SK-N-SH (cell line): ENCODE data around the gene ANKRD9. TPM values are rescaled to one million over a fixed set of nuclear protein-coding genes. Genes with fewer than 3 reads are reported as not detected.
A peak's percentile ranks its signal among the peaks of the same experiment; 100 is the strongest.

Experiments
- CTCF ChIA-PET: fragments of 300-600, 350-600 bp; formaldehyde crosslinking; extraction: SDS; loops from one replicate; lab custom pipeline; 2021; lab: Yijun Ruan, JAX
- POLR2A ChIA-PET: fragments of 350-600 bp; sonication (Branson Sonifier 250); formaldehyde crosslinking; extraction: SDS; loops from one replicate; lab custom pipeline; 2020; ENCODE audit warnings: antibody characterized with exemption, inconsistent platforms; lab: Yijun Ruan, JAX
- DNase-seq: peaks from one replicate; pipeline ENCODE4 v3.0.0; 2012
- H2AFZ ChIP-seq: fragments of 200-600 bp; sonication (generic); 2 replicates; pipeline ENCODE4 v1.8.1; 2016; ENCODE audit warnings: antibody characterized with exemption, mild to moderate bottlenecking, low read depth
- H3F3A ChIP-seq: fragments of 200-600 bp; sonication (generic); replicated peaks from 2 replicates; pipeline ENCODE3; 2016; ENCODE audit warnings: antibody characterized with exemption, mild to moderate bottlenecking; ENCODE audit not compliant: insufficient read depth
- H3K27ac ChIP-seq, 2 experiments: fragments of 200-500 bp in 1 of 2; fragments of 200-600 bp in 1 of 2; sonication (Bioruptor generic) in 1 of 2; sonication (generic), shearing (Covaris generic) in 1 of 2; 2 replicates each; pipeline versions ENCODE4 v1.5.1 to v1.6.1; 2014 to 2016; ENCODE audit warnings: low read depth in 2 of 2, inconsistent platforms in 1 of 2, low read length in 1 of 2, mild to moderate bottlenecking in 1 of 2, mixed read lengths in 1 of 2
- H3K27me3 ChIP-seq: fragments of 200-600 bp; sonication (generic), shearing (Covaris generic); 2 replicates; pipeline ENCODE4 v1.6.1; 2016; ENCODE audit warnings: mixed run types; ENCODE audit not compliant: insufficient read depth
- H3K36me3 ChIP-seq, 2 experiments: fragments of 200-500 bp in 1 of 2; fragments of 200-600 bp in 1 of 2; sonication (Bioruptor generic) in 1 of 2; sonication (generic) in 1 of 2; replicated peaks in 1 of 2; 2 replicates each; pipeline versions ENCODE3 to v1.5.1; 2014 to 2016; ENCODE audit warnings: low read length in 1 of 2, mild to moderate bottlenecking in 1 of 2; ENCODE audit not compliant: insufficient read depth in 2 of 2, control insufficient read depth in 1 of 2
- H3K4me1 ChIP-seq, 2 experiments: fragments of 200-500 bp in 1 of 2; fragments of 200-600 bp in 1 of 2; sonication (Bioruptor generic) in 1 of 2; sonication (generic), shearing (Covaris generic) in 1 of 2; 2 replicates each; pipeline versions ENCODE4 v1.5.1 to v1.6.1; 2014 to 2016; ENCODE audit warnings: low read depth in 1 of 2, low read length in 1 of 2, mixed run types in 1 of 2; ENCODE audit not compliant: insufficient read depth in 2 of 2, control insufficient read depth in 1 of 2
- H3K4me2 ChIP-seq: fragments of 200-600 bp; sonication (generic), shearing (Covaris generic); 2 replicates; pipeline ENCODE4 v1.6.1; 2017; ENCODE audit warnings: mixed run types
- H3K4me3 ChIP-seq, 2 experiments: fragments of 200-500 bp in 1 of 2; fragments of 200-600 bp in 1 of 2; sonication (Bioruptor generic) in 1 of 2; sonication (generic), shearing (Covaris generic) in 1 of 2; 2 replicates each; pipeline versions ENCODE4 v1.5.1 to v1.8.1; 2014 to 2016; ENCODE audit warnings: low read depth in 2 of 2, inconsistent platforms in 1 of 2, low read length in 1 of 2, mild to moderate bottlenecking in 1 of 2, mixed read lengths in 1 of 2, moderate library complexity in 1 of 2
- H3K79me2 ChIP-seq: fragments of 200-600 bp; sonication (generic); 2 replicates; pipeline ENCODE4 v1.8.1; 2017; ENCODE audit warnings: mild to moderate bottlenecking; ENCODE audit not compliant: insufficient read depth
- H3K9ac ChIP-seq: fragments of 200-600 bp; sonication (generic); 2 replicates; pipeline ENCODE4 v1.6.1; 2017; ENCODE audit warnings: mixed run types
- H3K9me2 ChIP-seq: fragments of 200-600 bp; sonication (generic); 2 replicates; pipeline ENCODE4 v1.6.1; 2017; ENCODE audit warnings: mixed run types
- H3K9me3 ChIP-seq: fragments of 200-600 bp; sonication (generic); 2 replicates; pipeline ENCODE4 v1.6.1; 2017; ENCODE audit warnings: mixed run types, mild to moderate bottlenecking, moderate library complexity
- H4K20me1 ChIP-seq: fragments of 200-600 bp; sonication (generic); 2 replicates; pipeline ENCODE4 v1.6.1; 2017; ENCODE audit warnings: mild to moderate bottlenecking, mixed run types; ENCODE audit not compliant: insufficient read depth
- CHD2 ChIP-seq: fragments of 150-350 bp; IDR thresholded peaks from 2 replicates; pipeline ENCODE4 v1.6.1; 2018; ENCODE audit warnings: low read length; ENCODE audit not compliant: partially characterized antibody
- FOXJ3 ChIP-seq: sonication (generic); formaldehyde crosslinking; IDR thresholded peaks from 2 replicates; pipeline ENCODE4 v1.5.1; 2020; ENCODE audit warnings: mild to moderate bottlenecking, missing genetic modification reagents
- FOXM1 ChIP-seq: IDR thresholded peaks from 2 replicates; pipeline ENCODE4 v1.4.0; 2012; ENCODE audit warnings: low read depth, mild to moderate bottlenecking
- GABPA ChIP-seq: IDR thresholded peaks from 2 replicates; pipeline ENCODE4 v1.4.0; 2012; ENCODE audit warnings: low read depth, mild to moderate bottlenecking
- GATA2 ChIP-seq: sonication (generic); formaldehyde crosslinking; IDR thresholded peaks from 2 replicates; pipeline ENCODE4 v1.5.0; 2020; ENCODE audit warnings: mild to moderate bottlenecking, missing genetic modification reagents
- MEF2A ChIP-seq: IDR thresholded peaks from 2 replicates; pipeline ENCODE4 v1.4.0; 2012; ENCODE audit warnings: low read depth, borderline replicate concordance
- MXI1 ChIP-seq: IDR thresholded peaks from 2 replicates; pipeline ENCODE4 v1.6.1; 2012; ENCODE audit warnings: mild to moderate bottlenecking, low read depth, low read length, improper control_type of control experiment
- NFIC ChIP-seq: IDR thresholded peaks from 2 replicates; pipeline ENCODE4 v1.4.0; 2012; ENCODE audit warnings: borderline replicate concordance
- POLR2AphosphoS5 ChIP-seq: IDR thresholded peaks from 2 replicates; pipeline ENCODE4 v1.6.1; 2012; ENCODE audit warnings: low read depth, low read length
- RAD21 ChIP-seq: IDR thresholded peaks from 2 replicates; pipeline ENCODE4 v1.6.1; 2012; ENCODE audit warnings: mild to moderate bottlenecking, low read length
- RCOR1 ChIP-seq: fragments of 150-350 bp; IDR thresholded peaks from 2 replicates; pipeline ENCODE4 v1.6.1; 2017; ENCODE audit warnings: antibody characterized with exemption, low read length
- RFX5 ChIP-seq: IDR thresholded peaks from 2 replicates; pipeline ENCODE4 v1.6.1; 2012; ENCODE audit warnings: mild to moderate bottlenecking, improper control_type of control experiment, low read length
- RXRA ChIP-seq: IDR thresholded peaks from 2 replicates; pipeline ENCODE4 v1.4.0; 2012; ENCODE audit warnings: low read depth, mild to moderate bottlenecking, borderline replicate concordance
- SIN3A ChIP-seq: IDR thresholded peaks from 2 replicates; pipeline ENCODE4 v1.6.1; 2012; ENCODE audit warnings: low read depth, mild to moderate bottlenecking, low read length, moderate library complexity, borderline replicate concordance
- SMC3 ChIP-seq: IDR thresholded peaks from 2 replicates; pipeline ENCODE4 v1.6.1; 2012; ENCODE audit warnings: low read depth, low read length, improper control_type of control experiment
- TAF1 ChIP-seq: IDR thresholded peaks from 2 replicates; pipeline ENCODE4 v1.6.1; 2012; ENCODE audit warnings: low read depth, mild to moderate bottlenecking, low read length, moderate library complexity, borderline replicate concordance
- TEAD4 ChIP-seq: IDR thresholded peaks from 2 replicates; pipeline ENCODE4 v1.4.0; 2012; ENCODE audit warnings: mild to moderate bottlenecking, borderline replicate concordance; ENCODE audit not compliant: insufficient read depth
- YY1 ChIP-seq: IDR thresholded peaks from 2 replicates; pipeline ENCODE4 v1.4.0; 2012; ENCODE audit warnings: low read depth, mild to moderate bottlenecking
- WGBS: methylation state at CpG from one replicate; pipeline ENCODE4 v1.1.6; 2017; ENCODE audit warnings: low lambda C conversion rate; 5-methylcytosine and 5-hydroxymethylcytosine counted together
- polyA plus RNA-seq, 3 experiments: library from polyadenylated mRNA; depleted of rRNA; stranded (reverse); fragments of >200 nt; gene quantifications; 2 replicates each; pipeline ENCODE4 v1.2.3, GENCODE V29; 2012
- TF ChIP-seq, protein P1 (sequence below): fragments of 150-350 bp; IDR thresholded peaks from 2 replicates; pipeline ENCODE4 v1.6.1; 2016; ENCODE audit warnings: mild to moderate bottlenecking, low read depth, low read length
- TF ChIP-seq, protein P2 (sequence below): IDR thresholded peaks from 2 replicates; pipeline ENCODE4 v1.4.0; 2012; ENCODE audit warnings: low read depth
- TF ChIP-seq, protein P3 (sequence below): IDR thresholded peaks from 2 replicates; pipeline ENCODE4 v1.4.0; 2012; ENCODE audit warnings: low read depth, borderline replicate concordance
- TF ChIP-seq, protein P4 (sequence below): IDR thresholded peaks from 2 replicates; pipeline ENCODE4 v1.4.0; 2012; ENCODE audit warnings: low read depth, borderline replicate concordance

Gene ANKRD9
- polyA plus RNA-seq, 1 of the 3 experiments (the other 2 are of a cell fraction), result 21.3 TPM

DNA sequence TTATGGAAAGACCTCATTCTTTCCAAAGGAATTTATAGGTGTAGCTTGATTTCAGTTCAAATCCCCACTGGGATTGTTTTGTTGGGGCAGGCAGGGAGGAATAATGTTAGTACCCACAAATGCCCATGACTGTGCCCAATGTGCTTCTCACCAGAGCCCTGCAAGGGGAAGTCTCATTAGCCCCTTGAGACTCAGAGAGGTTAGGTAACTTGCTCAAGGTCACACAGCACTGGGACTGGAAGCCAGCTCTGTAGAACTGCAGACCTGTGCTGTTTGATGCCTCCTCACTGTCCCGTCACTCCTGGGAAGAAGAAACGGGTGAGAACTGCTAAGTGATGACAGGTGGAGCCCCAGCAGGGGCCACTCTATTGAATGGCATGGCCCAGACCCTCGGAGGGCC lies 8.9 kb downstream of the ANKRD9 start:
- H3K36me3 ChIP-seq, result peaks cover 0 to 22% of the 10 kb centered on the region in 2 experiments
- CTCF ChIA-PET, result interaction anchor here (1.3 to 2.4 kb wide), 4 partner anchors 14 to 63 kb away, joined by 3 to 14 read pairs (median 4); no protein-coding TSS in a partner anchor
- POLR2A ChIA-PET, result no interaction called here
- H3K9ac ChIP-seq, result no peak overlapping the region
- no peaks in the 10 kb centered on the region for H3K79me2 ChIP-seq
- H3K9me2 ChIP-seq, result no peaks in the 10 kb centered on the region
- no peaks in the 10 kb centered on the region for H4K20me1 ChIP-seq
- H2AFZ ChIP-seq, result no peak overlapping the region
- 0 out of 4 replicates have a peak overlapping the region, but pooled peaks of 1 of the 2 experiments have one; percentile 18 for H3K27ac ChIP-seq
- H3K27me3 ChIP-seq, result no peaks in the 10 kb centered on the region
- no peak for DNase-seq
- TF ChIP-seq POLR2AphosphoS5, result no peak
- no peak for TF ChIP-seq MXI1
- TF ChIP-seq GATA2 (CRISPR knock-in tag), result no peak
- no peak for TF ChIP-seq RCOR1
- TF ChIP-seq FOXJ3, result no peak
- TF ChIP-seq SIN3A, result no peak
- TF ChIP-seq CHD2, result no peak
- TF ChIP-seq, protein P1, sequence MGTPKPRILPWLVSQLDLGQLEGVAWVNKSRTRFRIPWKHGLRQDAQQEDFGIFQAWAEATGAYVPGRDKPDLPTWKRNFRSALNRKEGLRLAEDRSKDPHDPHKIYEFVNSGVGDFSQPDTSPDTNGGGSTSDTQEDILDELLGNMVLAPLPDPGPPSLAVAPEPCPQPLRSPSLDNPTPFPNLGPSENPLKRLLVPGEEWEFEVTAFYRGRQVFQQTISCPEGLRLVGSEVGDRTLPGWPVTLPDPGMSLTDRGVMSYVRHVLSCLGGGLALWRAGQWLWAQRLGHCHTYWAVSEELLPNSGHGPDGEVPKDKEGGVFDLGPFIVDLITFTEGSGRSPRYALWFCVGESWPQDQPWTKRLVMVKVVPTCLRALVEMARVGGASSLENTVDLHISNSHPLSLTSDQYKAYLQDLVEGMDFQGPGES, result no peak
- TF ChIP-seq, protein P2, sequence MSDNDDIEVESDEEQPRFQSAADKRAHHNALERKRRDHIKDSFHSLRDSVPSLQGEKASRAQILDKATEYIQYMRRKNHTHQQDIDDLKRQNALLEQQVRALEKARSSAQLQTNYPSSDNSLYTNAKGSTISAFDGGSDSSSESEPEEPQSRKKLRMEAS, result no peak
- TF ChIP-seq RXRA, result no peak
- no peak overlapping the region for H3K4me2 ChIP-seq
- peaks cover 4% of the 10 kb centered on the region for H3F3A ChIP-seq
- 91% methylated on average over 3 of the region's 3 CpGs for WGBS
- peaks cover 0 to 4% of the 10 kb centered on the region in 2 experiments; a peak in 1 of 4 replicates for H3K4me1 ChIP-seq
- H3K4me3 ChIP-seq, result no peak overlapping the region
- no peaks in the 10 kb centered on the region for H3K9me3 ChIP-seq

DNA sequence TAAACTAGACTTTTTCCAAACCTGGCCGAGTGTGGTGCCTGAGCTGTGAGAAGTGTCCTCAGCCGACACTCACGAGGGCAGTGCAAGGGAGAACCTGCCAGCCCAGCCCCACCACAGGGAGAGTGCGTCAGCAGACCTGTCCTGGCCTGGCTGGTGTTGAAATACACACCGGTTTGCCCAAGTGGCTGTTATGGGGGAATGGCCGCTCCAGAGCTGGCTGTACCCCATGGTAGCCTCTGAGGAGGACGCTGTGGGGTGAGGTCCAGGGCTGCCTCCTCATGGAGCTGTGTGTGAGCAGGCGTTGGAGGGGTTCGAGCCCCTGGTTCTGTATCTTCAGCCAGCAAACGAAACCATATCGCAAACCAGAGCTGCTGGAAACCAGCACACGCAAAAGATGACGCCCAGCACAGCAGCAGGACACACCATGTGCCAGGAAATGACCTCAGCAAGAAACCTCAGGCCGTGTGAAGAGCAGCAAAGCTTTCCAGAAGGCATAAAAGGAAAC lies 9.4 kb downstream of the ANKRD9 start:
- WGBS, result 82% methylated on average over 11 of the region's 14 CpGs
- CTCF ChIA-PET, result interaction anchor here (2.4 kb wide), 1 partner anchor 62 kb away, joined by 14 read pairs; no protein-coding TSS in a partner anchor

More for the DNA sequence above, 9.4 kb downstream of the ANKRD9 start:
- H3K79me2 ChIP-seq, result no peaks in the 10 kb centered on the region
- DNase-seq, result no peak
- peaks cover 4% of the 10 kb centered on the region for H3F3A ChIP-seq
- H3K9me2 ChIP-seq, result no peaks in the 10 kb centered on the region
- POLR2A ChIA-PET, result no interaction called here
- H3K27ac ChIP-seq, result 0 out of 4 replicates have a peak overlapping the region, but pooled peaks of 1 of the 2 experiments have one; percentile 18
- no peaks in the 10 kb centered on the region for H4K20me1 ChIP-seq
- no peak overlapping the region for H3K4me2 ChIP-seq
- TF ChIP-seq, protein P3, sequence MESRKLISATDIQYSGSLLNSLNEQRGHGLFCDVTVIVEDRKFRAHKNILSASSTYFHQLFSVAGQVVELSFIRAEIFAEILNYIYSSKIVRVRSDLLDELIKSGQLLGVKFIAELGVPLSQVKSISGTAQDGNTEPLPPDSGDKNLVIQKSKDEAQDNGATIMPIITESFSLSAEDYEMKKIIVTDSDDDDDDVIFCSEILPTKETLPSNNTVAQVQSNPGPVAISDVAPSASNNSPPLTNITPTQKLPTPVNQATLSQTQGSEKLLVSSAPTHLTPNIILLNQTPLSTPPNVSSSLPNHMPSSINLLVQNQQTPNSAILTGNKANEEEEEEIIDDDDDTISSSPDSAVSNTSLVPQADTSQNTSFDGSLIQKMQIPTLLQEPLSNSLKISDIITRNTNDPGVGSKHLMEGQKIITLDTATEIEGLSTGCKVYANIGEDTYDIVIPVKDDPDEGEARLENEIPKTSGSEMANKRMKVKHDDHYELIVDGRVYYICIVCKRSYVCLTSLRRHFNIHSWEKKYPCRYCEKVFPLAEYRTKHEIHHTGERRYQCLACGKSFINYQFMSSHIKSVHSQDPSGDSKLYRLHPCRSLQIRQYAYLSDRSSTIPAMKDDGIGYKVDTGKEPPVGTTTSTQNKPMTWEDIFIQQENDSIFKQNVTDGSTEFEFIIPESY, result no peak
- TF ChIP-seq, protein P4, sequence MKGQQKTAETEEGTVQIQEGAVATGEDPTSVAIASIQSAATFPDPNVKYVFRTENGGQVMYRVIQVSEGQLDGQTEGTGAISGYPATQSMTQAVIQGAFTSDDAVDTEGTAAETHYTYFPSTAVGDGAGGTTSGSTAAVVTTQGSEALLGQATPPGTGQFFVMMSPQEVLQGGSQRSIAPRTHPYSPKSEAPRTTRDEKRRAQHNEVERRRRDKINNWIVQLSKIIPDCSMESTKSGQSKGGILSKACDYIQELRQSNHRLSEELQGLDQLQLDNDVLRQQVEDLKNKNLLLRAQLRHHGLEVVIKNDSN, result no peak
- no peak for TF ChIP-seq RAD21
- no peak for TF ChIP-seq POLR2AphosphoS5
- no peak for TF ChIP-seq SMC3
- TF ChIP-seq TAF1, result no peak
- no peak for TF ChIP-seq GABPA
- no peak for TF ChIP-seq MXI1
- TF ChIP-seq FOXM1, result no peak
- TF ChIP-seq NFIC, result no peak
- TF ChIP-seq, protein P1, result no peak
- TF ChIP-seq RFX5, result no peak
- TF ChIP-seq RXRA, result no peak
- TF ChIP-seq YY1, result no peak
- no peak for TF ChIP-seq TEAD4
- no peak for TF ChIP-seq MEF2A
- no peak for TF ChIP-seq GATA2 (CRISPR knock-in tag)
- TF ChIP-seq, protein P2, result no peak
- no peak overlapping the region for H2AFZ ChIP-seq
- H3K9me3 ChIP-seq, result no peaks in the 10 kb centered on the region
- H3K27me3 ChIP-seq, result no peaks in the 10 kb centered on the region
- peaks cover 0 to 4% of the 10 kb centered on the region in 2 experiments; a peak in 1 of 4 replicates for H3K4me1 ChIP-seq
- peaks cover 0 to 22% of the 10 kb centered on the region in 2 experiments for H3K36me3 ChIP-seq
- no peak overlapping the region for H3K9ac ChIP-seq
- H3K4me3 ChIP-seq, result no peak overlapping the region
